Esophagus muscularis mucosa (tissue), 4 donors: Measurements from ENCODE around the gene YAF2. TPM values are rescaled to one million over a fixed set of nuclear protein-coding genes. Genes with fewer than 3 reads are reported as not detected.

Source experiments
- DNase-seq: peaks from one replicate; pipeline ENCODE4 v3.0.0-alpha.2; 2017; ENCODE audit errors: extremely low spot score
- H3K27ac ChIP-seq, 4 donors: fragments of 200-600 bp; sonication (generic); replicated peaks in 1 of 4; 1 replicate in 3 of 4; 2 replicates in 1 of 4; pipeline ENCODE4 v1.5.1; 2016 to 2019; ENCODE audit warnings: mild to moderate bottlenecking in 1 of 4
- H3K27me3 ChIP-seq, 4 donors: fragments of 200-600 bp; sonication (generic); one replicate each; pipeline versions ENCODE4 v1.5.1 to v1.6.0; 2016 to 2019
- H3K36me3 ChIP-seq, 4 donors: fragments of 200-600 bp; sonication (generic); one replicate each; pipeline ENCODE4 v1.5.1; 2016 to 2019
- H3K4me1 ChIP-seq, 4 donors: fragments of 200-600 bp; sonication (generic); one replicate each; pipeline ENCODE4 v1.5.1; 2016 to 2019
- H3K4me3 ChIP-seq, 4 donors: fragments of 200-600 bp; sonication (generic); 1 replicate in 2 of 4; 2 replicates in 2 of 4; pipeline ENCODE4 v1.5.1; 2016 to 2019; ENCODE audit warnings: mild to moderate bottlenecking in 4 of 4, moderate library complexity in 1 of 4
- H3K9me3 ChIP-seq, 4 donors: fragments of 200-600 bp; sonication (generic); 1 replicate in 3 of 4; 2 replicates in 1 of 4; pipeline ENCODE4 v1.5.1; 2016 to 2019
- CTCF ChIP-seq, 3 experiments: fragments of 200-600 bp in 2 of 3; fragments of 450-650 bp in 1 of 3; sonication (generic) in 2 of 3; IDR thresholded peaks; one replicate each; pipeline ENCODE4 v1.5.1; 2017 to 2019; ENCODE audit warnings: antibody characterized with exemption in 3 of 3, mild to moderate bottlenecking in 2 of 3, moderate library complexity in 1 of 3
- EP300 ChIP-seq: sonication (generic); formaldehyde crosslinking; IDR thresholded peaks from one replicate; pipeline ENCODE4 v1.6.1; 2017; ENCODE audit warnings: antibody characterized with exemption
- POLR2A ChIP-seq: fragments of 450-650 bp; IDR thresholded peaks from one replicate; pipeline ENCODE4 v1.6.1; 2017; ENCODE audit warnings: antibody characterized with exemption, moderate library complexity, mild to moderate bottlenecking, low read depth
- POLR2AphosphoS5 ChIP-seq, 2 donors: sonication (generic); formaldehyde crosslinking; IDR thresholded peaks; one replicate each; pipeline ENCODE4 v1.6.1; 2017; ENCODE audit warnings: antibody characterized with exemption in 2 of 2
- WGBS: methylation state at CpG from one replicate; pipeline ENCODE4 v1.1.5; 2018; 5-methylcytosine and 5-hydroxymethylcytosine counted together
- intact Hi-C: fragments of 100-400 bp; cut with DNase I; formaldehyde crosslinking; loops from one replicate; pipeline ENCODE4 v1.15.1; 2023
- total RNA-seq, 4 donors: library from RNA; depleted of rRNA; stranded (reverse); fragments of >200 nt; gene quantifications; one replicate each; pipeline versions ENCODE4 v1.1.0 to v1.2.1, GENCODE V29; 2016

YAF2 gene
- total RNA-seq, 4 donors from 2014 or later, result 16.8 to 30.3 (median 20.4) TPM

- 94% methylated on average over 2 of the region's 2 CpGs for WGBS
- H3K36me3 ChIP-seq, result peaks cover 4 to 21% (median 9%) of the 10 kb centered on the region in 4 donors
These were observed 29.5 kb downstream of the YAF2 start for GRCh38 chr12:42208574-42208973.

GRCh38 chr12:42204819-42205218 lies 33.2 kb downstream of the YAF2 start:
- Histone ChIP-seq H3K27ac (no peak overlapping the region), H3K4me1 (no peaks in the 10 kb centered on the region), H3K4me3 (no peak overlapping the region), H3K27me3 (no peaks in the 10 kb centered on the region), H3K36me3 (peaks cover 0 to 16% (median 4%) of the 10 kb centered on the region in 4 donors), H3K9me3 (no peaks in the 10 kb centered on the region)
- 98% methylated on average over 1 of the region's 1 CpG for WGBS
- no peak for DNase-seq
- no peak for TF ChIP-seq CTCF (IDR thresholded peaks at IDR 0.05)
- intact Hi-C loops, result no loop called here

More at GRCh38 chr12:42208574-42208973, 29.5 kb downstream of the YAF2 start:
- Histone ChIP-seq H3K27ac (no peak overlapping the region), H3K9me3 (no peaks in the 10 kb centered on the region), H3K27me3 (no peaks in the 10 kb centered on the region), H3K4me3 (no peak overlapping the region), H3K4me1 (peaks cover 0 to 6% (median under 1%) of the 10 kb centered on the region in 4 donors)
- no peak for TF ChIP-seq POLR2AphosphoS5 (IDR thresholded peaks at IDR 0.05)
- TF ChIP-seq POLR2A, result no peak
- no peak for TF ChIP-seq EP300
- no peak for TF ChIP-seq CTCF (IDR thresholded peaks at IDR 0.05)
- intact Hi-C loops, result no loop called here
- no peak for DNase-seq

GRCh38 chr12:42204362-42204761 lies 33.7 kb downstream of the YAF2 start:
- H3K27ac ChIP-seq, result no peak overlapping the region
- H3K27me3 ChIP-seq, result no peaks in the 10 kb centered on the region
- H3K36me3 ChIP-seq, result peaks cover 0 to 12% (median 2%) of the 10 kb centered on the region in 4 donors
- no peaks in the 10 kb centered on the region for H3K9me3 ChIP-seq
- intact Hi-C loops, result no loop called here
- peaks cover 0 to 3% (median 0%) of the 10 kb centered on the region in 4 donors for H3K4me1 ChIP-seq
- WGBS, result 88% methylated on average over 1 of the region's 1 CpG
- no peak overlapping the region for H3K4me3 ChIP-seq
- no peak for TF ChIP-seq CTCF (IDR thresholded peaks at IDR 0.05)
- TF ChIP-seq EP300, result no peak
- no peak for TF ChIP-seq POLR2AphosphoS5 (IDR thresholded peaks at IDR 0.05)
- TF ChIP-seq POLR2A, result no peak
- DNase-seq, result no peak

DNA sequence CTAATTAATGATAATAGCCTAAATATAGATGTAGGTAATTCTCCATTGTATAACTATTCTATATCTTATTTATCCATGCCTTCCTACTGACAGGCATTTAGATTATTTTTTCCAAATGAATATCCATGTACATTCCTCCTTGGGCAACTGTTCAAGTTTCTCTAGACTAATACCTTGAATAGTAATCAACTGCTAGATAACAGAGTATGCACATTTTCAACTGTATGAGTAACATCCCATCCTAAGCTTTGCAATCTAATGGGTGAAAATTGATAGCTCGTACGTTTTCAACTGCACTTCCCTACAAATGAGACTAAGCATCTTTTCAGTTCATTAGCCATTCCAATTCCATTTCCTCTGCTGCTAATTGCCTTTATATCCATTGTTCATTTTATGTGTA lies 37.0 kb downstream of the YAF2 start:
- H3K27ac ChIP-seq, result no peak overlapping the region
- intact Hi-C loops, result no loop called here
- 80% methylated on average over 2 of the region's 2 CpGs for WGBS
- H3K36me3 ChIP-seq, result peaks cover 0 to 19% (median 8%) of the 10 kb centered on the region in 4 donors
- TF ChIP-seq POLR2A, result no peak
- TF ChIP-seq EP300, result no peak
- TF ChIP-seq CTCF (IDR thresholded peaks at IDR 0.05), result no peak
- no peak for TF ChIP-seq POLR2AphosphoS5 (IDR thresholded peaks at IDR 0.05)
- peaks cover 0 to 5% (median 0%) of the 10 kb centered on the region in 4 donors for H3K4me1 ChIP-seq
- no peaks in the 10 kb centered on the region for H3K27me3 ChIP-seq
- H3K9me3 ChIP-seq, result no peaks in the 10 kb centered on the region
- DNase-seq, result no peak
- H3K4me3 ChIP-seq, result no peak overlapping the region

GRCh38 chr12:42199007-42199406 lies 39.0 kb downstream of the YAF2 start:
- intact Hi-C loops, result loop anchor here (2.0 kb wide), 1 partner anchor 78 kb away; no protein-coding TSS in a partner anchor
- H3K27me3 ChIP-seq, result no peaks in the 10 kb centered on the region
- no peak overlapping the region for H3K27ac ChIP-seq
- no peak for TF ChIP-seq POLR2AphosphoS5 (IDR thresholded peaks at IDR 0.05)
- no peak for TF ChIP-seq CTCF (IDR thresholded peaks at IDR 0.05)
- TF ChIP-seq POLR2A, result no peak
- TF ChIP-seq EP300, result no peak
- no peak overlapping the region for H3K4me3 ChIP-seq
- H3K4me1 ChIP-seq, result peaks cover 0 to 5% (median 0%) of the 10 kb centered on the region in 4 donors
- DNase-seq, result no peak
- no peaks in the 10 kb centered on the region for H3K9me3 ChIP-seq
- peaks cover 0 to 19% (median 10%) of the 10 kb centered on the region in 4 donors for H3K36me3 ChIP-seq
